NCI-H345 treated with DMSO at 0.1 percent for 48 hours (cell line): ENCODE data around the gene LTBR.

Experiments
- DNase-seq: peaks from one replicate; lab custom pipeline; 2025; ENCODE audit not compliant: unreplicated experiment; lab: John Stamatoyannopoulos, UW

Gene LTBR

DNA sequence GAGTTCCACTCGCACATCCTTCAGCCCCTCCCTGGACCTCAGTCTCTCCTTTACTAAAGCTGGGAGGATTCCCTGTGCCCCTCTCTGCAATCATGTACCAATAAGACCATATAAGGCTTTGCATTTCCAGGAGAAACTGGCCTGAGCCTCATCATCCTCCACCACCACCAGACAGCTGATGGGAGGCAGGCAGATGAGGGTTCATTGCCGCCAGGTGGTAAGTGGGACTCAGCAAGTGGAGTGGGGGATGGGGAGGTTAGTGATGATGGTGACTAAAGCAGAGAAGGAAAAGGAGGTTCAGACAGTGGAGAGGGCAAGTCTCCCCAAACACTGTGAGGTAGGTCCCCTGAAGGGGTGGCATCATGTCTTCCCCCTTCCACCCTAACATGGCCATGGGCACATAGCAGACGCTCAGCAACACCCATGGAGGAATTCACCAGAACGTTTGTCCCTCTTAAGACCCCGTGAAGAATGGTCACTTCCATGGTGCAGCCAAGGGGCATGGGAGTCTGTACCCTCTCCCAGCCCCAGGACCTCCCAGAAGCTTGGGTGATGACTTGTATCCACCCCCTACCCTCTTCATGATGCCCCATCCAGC is 37.6 kb upstream of the LTBR start:
- no peak for DNase-seq

DNA sequence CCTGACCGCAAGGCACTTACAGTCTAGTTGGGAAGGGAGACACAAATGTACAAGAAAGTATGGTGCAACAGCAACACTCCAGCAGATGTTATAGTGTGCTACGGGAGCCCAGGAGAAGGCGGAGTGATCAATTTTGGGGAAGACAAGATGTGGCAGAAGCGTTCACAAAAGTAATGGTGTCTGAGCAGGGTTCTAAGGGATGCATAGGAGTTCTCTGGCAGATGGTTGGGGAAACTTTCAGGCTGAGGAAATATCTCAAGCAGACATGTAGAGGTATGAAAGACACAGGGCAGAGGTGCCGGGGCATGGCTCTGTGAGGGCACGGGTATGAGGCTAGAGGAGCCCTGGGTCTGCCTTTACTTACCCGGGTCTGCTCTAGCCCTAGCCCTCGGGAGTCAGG is 37.0 kb upstream of the LTBR start:
- no peak for DNase-seq

DNA sequence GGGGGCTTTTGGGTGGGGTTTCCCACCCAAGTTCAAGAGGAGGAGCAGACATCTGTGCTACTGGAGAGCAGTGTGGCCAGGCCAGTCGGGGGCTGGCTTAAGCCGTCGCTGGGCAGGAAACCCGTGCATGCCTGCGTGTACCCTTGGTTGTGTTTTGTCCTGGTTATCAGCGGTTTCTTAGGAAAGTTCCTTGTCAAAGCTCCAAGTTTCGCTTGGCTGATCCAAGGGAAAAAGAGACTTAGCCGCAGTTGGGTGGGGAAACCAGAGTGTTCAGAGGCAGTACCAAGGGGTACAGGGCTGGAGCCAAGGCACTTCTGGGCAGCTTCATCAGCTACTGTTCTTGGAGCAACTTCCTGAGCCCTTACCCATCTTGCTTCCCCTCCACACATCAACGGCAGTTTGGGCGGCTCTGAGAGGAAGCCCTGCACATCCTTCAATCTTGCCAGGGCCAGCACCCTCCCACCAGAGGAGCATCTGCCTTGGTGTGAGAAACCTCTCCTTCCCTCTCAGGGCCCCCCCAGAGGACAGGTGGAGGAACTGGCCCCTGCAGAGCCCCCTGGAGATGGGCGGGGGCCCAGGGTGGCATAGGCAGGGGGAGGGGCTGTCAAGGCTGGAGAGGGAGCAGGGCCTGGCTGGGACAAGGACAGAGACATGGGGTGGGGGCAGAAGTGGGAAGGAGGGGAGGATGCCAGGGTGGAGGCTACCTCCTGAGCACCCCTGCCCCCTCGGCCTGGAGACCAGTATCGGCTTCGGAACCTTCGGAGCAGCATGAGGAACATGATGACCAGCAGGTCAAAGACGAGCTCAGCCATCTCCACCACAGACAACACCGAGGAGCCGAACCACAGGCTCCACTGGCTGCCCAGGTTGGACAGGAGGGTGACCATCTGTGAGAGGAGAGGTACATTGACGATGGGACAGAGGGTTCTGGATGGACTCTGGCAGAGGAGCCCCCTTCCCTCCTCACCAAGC is 36.3 kb upstream of the LTBR start:
- no peak for DNase-seq

DNA sequence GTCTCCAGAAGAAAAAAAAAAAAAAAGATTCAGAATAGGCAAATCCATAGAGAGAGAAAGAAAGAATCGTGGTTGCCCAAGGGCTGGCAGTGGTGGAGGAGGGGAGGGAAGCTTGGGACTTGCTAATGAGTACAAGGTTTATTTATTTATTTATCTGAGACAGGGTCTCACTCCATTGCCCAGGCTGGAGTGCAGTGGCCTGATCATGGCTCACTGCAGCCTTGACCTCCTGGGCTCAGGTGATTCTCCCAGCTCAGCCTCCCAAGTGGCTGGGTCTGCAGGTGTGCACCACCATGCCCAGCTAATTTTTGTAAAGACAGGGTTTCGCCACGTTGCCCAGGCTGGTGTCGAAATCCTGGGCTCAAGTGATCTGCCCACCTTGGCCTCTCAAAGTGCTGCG is 32.3 kb upstream of the LTBR start:
- DNase-seq: no peak

DNA sequence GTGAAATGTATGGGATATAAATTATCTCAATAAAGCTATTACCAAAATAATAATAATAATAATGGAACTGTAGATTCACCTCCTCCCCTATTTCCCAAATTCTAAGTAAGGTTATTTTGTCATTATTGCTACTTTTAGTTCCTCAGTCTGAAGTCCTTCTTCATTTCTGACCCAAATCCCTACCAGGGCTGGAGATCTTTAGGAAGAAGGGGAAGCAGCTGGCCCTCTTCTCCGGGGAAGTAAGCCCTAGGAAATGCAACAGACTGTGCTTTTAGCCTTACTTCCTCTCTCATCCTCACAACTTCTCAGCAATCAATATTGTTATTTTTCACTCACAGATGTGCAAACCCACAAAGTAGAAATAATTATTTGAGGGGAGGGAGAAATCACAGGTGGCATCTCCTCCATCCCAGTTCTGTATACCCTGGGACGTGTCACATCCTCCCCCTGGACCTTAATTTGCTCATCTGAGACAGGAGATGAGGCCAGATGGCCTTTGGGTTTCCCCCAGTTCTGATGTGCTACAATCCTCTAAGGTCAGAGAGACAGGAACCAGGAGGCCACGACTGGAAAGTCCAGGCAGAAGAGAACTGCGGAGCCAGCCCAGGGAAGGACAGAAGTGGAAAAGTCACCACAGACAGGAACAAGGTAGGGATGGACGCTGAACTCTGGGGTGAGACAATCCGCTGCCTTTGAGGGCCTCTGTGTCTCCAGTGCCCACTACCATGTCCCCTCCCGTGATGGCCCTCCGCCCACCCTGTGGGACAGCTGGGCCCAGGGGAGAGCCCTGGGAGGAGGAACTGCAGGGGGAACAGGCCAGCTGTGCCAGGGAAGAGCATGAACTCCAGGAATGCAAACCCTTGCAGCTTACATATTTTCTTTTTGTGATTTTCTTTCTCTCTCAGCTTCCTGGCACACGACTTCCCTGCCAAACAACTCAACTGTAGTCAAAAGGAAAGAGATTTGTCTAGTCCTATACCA is 31.5 kb upstream of the LTBR start:
- no peak for DNase-seq

DNA sequence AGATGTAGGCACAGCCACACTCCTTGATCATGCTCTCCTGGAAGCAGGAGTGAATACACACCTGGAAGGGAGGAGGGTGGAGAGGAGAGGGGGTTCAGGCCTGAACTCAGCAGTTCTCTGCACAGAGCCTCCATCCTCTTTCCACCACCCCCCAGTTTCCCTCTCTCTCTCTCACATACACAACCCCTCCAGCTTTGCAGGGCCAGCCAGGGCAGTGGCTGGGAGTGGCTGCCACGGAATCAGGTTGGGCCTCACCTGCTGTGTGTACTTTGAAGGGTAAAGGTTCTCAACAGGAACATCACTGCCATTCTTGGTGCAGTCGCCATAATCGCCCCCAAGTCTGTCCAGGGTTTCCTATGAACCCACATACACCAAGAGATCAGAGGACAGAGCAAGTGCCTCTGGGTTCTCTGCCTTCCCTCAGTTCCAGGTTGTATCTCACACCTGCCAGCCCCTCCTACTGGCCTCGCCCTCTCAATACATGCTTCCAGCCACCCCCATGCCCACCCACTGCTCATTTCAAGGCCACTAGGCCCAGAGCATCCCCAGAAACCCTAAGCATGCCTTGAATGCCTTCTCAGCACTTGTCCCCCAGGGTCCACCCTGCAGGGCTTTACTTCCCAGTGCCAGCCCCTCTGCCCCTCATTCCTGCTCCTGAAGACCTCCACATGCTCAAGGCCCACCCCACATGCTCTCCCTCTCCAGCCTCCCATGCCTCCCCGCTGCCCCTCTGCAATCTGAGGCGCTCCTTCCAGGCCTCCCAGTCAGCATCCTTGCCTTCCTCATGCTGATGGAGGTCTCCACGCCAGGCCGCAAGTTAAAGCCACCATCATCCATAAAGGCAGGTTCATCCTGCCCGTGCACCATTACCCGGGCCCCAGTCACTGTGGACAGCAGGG is 29.2 kb upstream of the LTBR start:
- no peak for DNase-seq

DNA sequence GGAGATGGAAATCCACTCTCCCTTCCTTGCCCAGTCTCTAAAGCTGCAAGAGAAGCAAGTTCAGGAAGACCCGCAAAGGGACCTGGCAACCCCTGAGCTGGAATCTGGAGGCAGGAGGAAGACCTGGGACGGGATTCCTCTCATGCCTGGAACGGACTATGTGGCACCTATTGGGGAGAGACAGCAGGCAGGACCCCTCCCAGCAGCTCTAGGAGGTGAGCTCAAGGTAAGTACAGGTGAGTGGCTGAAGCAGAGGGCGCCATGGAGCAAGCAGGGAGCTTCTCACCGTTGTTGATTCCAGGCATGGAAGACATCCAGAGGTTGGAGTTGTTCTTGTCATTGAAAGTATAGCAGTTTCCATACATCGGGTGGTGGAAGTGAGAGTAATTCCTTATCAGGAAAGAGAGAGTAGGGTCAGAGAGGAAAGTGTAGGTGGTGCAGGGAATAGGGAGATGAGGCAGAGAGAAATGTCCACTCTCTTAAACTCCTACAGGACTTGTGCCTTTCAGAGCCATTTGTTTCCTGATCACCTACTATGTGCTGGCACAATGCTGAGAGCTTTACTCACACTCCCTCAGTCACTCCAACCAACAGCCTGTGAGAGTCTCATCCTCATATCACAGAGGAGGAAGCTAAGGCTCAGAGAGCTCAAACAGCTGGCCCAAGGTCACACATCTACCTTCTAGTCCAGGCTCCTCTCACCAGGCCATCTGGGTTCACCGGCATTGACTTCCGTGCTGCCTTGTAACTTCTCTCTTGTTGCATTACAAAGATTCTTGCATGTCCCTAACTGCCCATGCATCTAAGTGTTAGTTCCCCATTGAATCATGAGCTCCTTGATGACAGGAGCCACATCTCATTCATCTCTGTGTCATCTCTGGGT is 28.2 kb upstream of the LTBR start:
- DNase-seq: no peak

DNA sequence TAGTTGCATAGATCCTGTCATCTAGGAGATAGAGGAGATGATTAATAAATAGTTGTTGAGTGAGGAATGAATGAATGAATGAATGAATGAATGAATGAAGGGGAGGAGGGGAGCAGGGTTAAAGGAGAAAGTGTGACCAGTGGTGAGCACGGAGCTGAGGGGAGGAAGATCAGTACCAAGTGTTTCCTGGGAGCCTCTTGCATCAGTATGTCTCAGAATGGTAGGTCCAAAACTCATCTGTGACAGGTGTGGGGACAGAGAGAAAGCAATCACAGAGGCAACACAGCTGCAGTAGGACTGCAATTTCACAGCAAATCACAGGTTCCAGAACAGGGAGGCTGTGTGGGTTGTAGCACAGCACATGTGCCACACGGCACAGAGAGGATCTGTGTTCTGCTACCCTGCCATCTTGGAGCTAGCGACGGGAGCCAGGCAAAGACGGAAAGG is 27.6 kb upstream of the LTBR start:
- no peak for DNase-seq

DNA sequence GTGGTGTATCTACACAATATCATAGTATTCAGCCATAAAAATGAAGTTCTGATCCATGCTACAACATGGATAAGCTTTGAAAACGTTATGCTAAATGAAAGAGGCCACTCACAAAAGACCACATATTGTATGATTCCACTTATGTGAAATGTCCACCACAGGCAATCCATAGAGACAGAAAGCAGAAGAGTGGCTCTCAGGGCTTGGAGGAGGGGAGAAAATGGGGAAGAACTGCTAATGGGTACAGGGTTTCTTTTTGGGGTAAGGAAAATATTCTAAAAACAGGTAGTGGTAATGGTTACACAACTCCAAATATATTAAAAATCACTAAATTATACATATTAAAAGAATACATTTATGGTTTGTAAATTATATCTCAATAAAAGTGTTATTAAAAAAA is 25.1 kb upstream of the LTBR start:
- DNase-seq: no peak

DNA sequence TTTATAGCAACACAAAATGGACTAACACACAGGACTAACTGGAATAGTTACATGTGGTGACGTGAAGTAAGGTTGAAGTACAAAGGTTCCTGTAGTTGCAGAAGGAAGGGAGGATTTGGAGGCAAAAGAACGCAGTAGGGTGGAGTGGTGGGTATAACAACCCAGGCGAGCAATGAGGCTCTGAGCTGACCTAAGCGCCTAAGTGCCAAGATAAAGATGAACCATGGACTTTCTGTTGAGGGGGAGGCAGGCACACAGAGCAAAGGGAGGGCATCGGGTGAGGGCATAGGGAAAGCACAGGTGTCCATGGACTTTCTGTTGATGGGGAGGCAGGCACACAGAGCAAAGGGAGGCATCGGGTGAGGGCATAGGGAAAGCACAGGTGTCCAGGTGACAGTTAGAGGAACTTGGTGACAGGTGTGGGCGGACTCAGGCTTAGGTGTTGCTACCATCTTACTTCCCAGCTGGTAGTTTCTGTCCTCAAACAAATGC is 23.8 kb upstream of the LTBR start:
- DNase-seq: no peak

DNA sequence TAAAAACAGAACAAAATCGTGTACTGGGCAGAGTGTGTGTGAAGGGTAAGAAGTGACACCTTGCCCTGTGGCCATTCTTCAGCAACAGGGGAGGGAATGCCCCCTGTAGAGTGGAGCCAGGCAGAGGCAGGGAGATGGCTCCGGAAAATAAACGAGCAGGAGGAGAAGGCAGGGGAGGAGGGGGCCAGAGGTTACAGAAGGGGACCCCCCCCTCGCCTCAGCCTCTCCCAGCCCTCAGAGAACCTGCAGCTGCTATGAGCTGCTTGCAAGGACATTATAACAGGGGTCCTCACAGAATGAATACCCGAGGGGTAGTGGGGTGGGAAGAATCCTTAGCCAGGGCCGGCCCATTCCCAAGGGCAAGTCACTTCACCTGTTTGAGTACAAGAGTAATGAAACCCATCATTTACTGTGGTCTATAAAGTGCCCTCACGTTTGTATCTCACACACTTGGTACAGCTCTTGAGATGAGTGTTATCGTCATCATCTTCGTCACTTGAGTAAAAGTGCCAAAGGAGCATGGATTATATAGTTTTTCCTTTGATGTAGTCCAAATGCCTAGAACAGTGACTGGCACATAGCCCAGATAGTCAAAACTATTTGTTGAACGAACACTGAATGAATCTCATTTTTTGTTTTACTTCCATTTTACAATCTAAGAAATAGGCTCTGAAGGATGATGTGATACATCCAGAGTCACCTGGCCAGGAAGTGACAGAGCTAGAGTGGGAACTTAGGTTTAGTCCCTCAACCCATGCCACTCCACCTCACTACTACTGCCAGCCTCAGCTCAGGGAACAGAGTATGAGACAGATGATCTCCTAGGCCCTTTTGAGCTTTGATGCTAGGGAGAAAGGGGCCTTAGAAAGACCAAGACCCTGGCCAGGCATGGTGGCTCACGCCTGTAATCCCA is 23.1 kb upstream of the LTBR start:
- DNase-seq: no peak

DNA sequence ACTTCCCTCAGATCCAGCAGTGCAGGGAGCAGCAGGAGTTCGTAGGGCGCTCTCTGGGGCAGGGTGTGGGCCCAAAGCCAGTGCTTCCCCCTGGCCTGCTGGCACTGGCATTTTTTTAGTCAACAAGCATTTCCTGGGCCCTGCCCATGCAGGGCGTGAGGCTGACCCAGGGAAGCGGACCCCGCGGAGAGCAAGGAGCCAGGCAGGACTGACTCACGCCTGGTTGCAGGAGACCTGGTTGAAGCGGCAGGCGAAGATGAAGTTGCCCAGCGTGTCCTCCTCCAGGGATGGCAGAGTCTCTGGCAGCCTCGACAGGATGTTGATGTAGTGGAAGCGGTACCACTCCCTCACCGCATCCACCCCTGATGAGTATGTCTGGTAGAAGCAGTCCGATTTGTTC is 22.1 kb upstream of the LTBR start:
- no peak for DNase-seq

DNA sequence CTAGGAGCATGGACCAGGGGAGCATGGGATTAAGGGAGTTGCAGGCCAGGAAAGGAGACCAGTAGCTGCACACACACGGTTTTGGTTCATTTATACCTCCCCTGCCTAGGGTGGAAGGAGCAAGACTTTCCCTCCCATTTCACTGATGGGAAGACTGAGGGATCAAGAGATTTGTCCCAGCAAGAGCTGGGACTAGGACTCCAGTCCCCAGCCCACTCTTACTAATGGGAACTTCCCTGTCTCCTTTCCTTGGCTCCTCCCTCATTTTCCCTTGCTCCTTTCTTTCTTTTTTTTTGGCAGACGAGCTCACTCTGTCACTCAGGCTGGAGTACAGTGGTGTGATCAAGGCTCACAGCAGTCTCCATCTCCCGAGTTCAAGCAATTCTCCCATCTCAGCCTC is 21.6 kb upstream of the LTBR start:
- no peak for DNase-seq

DNA sequence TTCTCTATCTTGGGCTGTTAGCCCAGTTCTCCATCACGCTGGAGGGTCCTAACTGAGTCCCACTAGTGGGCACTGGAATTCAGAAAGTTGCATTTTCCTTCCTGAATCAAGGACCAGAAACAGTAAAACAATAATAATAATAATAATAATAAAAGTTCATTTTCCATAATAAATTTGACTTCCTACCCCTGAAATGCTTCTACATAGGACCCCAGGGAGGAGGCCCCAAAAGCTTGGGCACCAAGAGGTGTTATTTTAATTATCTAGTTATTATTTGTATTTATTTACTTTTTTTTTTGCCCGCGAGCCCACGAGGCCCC is 21.0 kb upstream of the LTBR start:
- DNase-seq: no peak

DNA sequence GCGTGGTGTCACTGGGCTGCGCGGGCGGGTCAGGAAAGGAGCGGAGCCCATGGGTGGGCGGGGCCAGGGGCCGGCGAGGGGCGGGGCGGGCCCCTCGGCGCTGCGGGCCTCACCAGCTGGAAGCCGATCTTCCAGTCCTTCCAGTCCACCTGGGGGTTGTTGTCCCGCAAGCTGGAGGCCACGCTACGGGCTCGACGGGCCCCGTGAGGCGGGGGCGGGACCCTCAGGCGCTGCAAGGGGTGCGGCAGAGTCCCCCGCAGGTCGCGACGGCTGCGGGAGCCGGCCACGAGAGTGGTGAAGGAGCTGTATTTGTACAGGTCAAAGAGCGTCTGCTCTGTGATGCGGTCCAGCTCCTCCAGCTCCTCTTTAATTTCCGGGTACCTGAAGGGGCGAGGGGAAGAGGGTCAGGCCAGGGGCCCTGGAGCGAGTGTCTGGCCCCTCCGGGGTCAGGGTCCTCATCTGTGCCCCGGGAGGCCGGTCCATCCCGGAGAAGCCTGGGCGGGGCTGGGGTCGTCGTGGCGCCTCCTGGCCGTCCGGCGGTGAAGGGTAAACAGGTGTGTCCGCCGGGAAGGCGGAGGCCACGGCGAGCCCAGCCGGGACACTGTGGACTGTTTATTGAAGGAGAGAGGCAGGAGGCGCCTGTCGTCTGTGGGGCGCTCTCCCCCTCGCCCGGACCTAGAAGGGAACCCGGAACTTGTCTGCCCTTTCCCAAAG is 20.5 kb upstream of the LTBR start:
- no peak for DNase-seq

DNA sequence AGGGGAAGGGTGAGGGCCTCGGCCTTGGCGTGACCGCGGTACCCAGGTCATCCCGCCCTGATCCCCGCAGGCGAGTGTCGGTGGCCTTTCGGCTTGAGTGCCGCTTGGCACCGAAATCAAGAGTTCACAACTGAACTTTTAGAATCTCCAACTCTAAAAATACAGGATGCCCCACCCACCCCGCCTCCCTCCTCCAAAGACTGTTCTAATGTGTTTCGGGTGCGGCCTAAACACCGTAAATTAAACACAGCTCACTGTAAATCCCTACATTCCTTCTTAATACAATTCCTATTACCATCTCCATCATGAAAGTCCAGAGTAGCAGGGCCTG is 20.0 kb upstream of the LTBR start:
- no peak for DNase-seq

DNA sequence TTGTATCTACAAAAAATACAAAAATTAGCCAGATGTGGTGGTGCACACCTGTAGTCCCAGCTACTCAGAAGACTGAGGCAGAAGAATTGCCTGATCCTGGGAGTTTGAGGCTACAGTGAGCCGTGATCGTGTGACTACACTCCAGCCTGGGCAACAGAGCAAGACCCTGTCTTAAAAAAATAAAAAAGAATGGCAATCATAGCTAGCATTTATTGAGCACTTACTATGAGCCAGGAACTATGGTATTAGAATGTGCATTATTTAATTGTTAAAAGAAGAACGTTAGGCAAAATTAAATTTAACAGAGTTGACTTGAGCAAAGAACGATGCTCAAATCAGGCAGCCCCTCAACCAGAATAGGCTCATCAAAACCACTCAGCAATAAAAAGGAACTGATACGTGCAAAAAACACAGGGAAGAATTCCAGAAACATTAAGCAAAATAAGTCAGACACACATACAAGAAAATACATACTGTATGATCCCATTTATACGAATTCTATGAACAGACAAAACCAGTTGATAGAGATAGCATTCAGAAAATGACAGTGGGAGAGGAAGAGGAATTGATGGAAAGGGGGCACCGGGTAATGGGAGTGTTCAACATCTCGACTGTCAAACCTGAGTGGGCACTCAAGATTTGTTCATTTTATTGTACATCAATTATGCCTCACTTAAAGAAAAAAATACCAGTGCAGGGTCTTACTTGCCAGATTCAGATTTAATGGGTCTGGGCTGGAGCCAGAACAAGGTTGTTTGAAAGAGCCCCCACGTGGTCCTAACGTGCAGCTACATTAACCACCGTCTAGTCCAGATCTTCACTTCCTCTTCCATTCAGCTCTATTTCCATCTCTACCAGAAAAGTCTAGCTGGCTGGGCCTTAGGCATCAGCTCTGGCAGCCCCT is 16.6 kb upstream of the LTBR start:
- DNase-seq: no peak
